DMS153 treated with DMSO at 0.1 percent for 48 hours (cell line): Measurements from ENCODE around the gene MYBPC3.

Experiments
- DNase-seq: peaks from one replicate; lab custom pipeline; 2025; ENCODE audit not compliant: unreplicated experiment; lab: John Stamatoyannopoulos, UW

The MYBPC3 gene

GRCh38 chr11:47384498-47384897 is 32.0 kb upstream of the MYBPC3 start:
- no peak for DNase-seq

GRCh38 chr11:47383071-47383470 is 30.6 kb upstream of the MYBPC3 start:
- DNase-seq, result no peak

- no peak for DNase-seq
Observed at GRCh38 chr11:47380078-47380477, 27.6 kb upstream of the MYBPC3 start.

- DNase-seq, result no peak
Observed at GRCh38 chr11:47379317-47379716, 26.8 kb upstream of the MYBPC3 start.

- DNase-seq, result no peak
Observed at GRCh38 chr11:47378836-47379170, 26.3 kb upstream of the MYBPC3 start.

GRCh38 chr11:47378010-47378835 is 25.7 kb upstream of the MYBPC3 start, which contains the start of gene SPI1:
TSS of gene SPI1 (minus strand) at chr11:47378547. CDS start at chr11:47378353, 194 bp downstream.
- DNase-seq, result no peak

GRCh38 chr11:47377571-47378009 is 25.1 kb upstream of the MYBPC3 start:
- DNase-seq, result no peak

- DNase-seq, result no peak
Observed at GRCh38 chr11:47376525-47377371, 24.2 kb upstream of the MYBPC3 start.

GRCh38 chr11:47376107-47376524 is 23.6 kb upstream of the MYBPC3 start:
- no peak for DNase-seq

GRCh38 chr11:47375546-47376085 is 23.1 kb upstream of the MYBPC3 start:
- DNase-seq, result no peak

GRCh38 chr11:47375020-47375419 is 22.5 kb upstream of the MYBPC3 start:
- no peak for DNase-seq

- DNase-seq, result no peak
Observed at GRCh38 chr11:47374720-47375019, 22.2 kb upstream of the MYBPC3 start.

GRCh38 chr11:47373876-47374719 is 21.6 kb upstream of the MYBPC3 start:
- peak; percentile 7 for DNase-seq

- no peak for DNase-seq
Observed at GRCh38 chr11:47372422-47372821, 19.9 kb upstream of the MYBPC3 start.

- no peak for DNase-seq
Observed at GRCh38 chr11:47369676-47370075, 17.2 kb upstream of the MYBPC3 start.

- no peak for DNase-seq
Observed at GRCh38 chr11:47366020-47366490, 13.6 kb upstream of the MYBPC3 start.

- DNase-seq, result no peak
Observed at GRCh38 chr11:47361419-47361818, 8.9 kb upstream of the MYBPC3 start.

- DNase-seq, result no peak
Observed at GRCh38 chr11:47360341-47360740, 7.8 kb upstream of the MYBPC3 start.

GRCh38 chr11:47359586-47359985 is 7.1 kb upstream of the MYBPC3 start:
- DNase-seq, result no peak

GRCh38 chr11:47359162-47359561 is 6.7 kb upstream of the MYBPC3 start:
- DNase-seq, result no peak

GRCh38 chr11:47358731-47359051 is 6.2 kb upstream of the MYBPC3 start:
- no peak for DNase-seq
